ENCODE data around the gene PDIA5. TPM values are rescaled to one million over a fixed set of nuclear protein-coding genes. Genes with fewer than 3 reads are reported as not detected.

The PDIA5 gene
- total RNA-seq: 23.4 and 24.9 TPM in 2 replicates

- intact Hi-C loops (cut with micrococcal nuclease): loop anchor here (2.0 to 5.0 kb wide), 2 partner anchors 134 to 515 kb away; partner anchors contain the start of gene SEC22A
These were observed at the start of gene PDIA5 for GRCh38 chr3:123066896-123067688. TSS of gene PDIA5 (plus strand) at chr3:123067025. CDS start at chr3:123067165, 140 bp downstream.

GRCh38 chr3:123018683-123019082, 48.1 kb upstream of the PDIA5 start:
- intact Hi-C loops (cut with micrococcal nuclease): no loop called here

DNA sequence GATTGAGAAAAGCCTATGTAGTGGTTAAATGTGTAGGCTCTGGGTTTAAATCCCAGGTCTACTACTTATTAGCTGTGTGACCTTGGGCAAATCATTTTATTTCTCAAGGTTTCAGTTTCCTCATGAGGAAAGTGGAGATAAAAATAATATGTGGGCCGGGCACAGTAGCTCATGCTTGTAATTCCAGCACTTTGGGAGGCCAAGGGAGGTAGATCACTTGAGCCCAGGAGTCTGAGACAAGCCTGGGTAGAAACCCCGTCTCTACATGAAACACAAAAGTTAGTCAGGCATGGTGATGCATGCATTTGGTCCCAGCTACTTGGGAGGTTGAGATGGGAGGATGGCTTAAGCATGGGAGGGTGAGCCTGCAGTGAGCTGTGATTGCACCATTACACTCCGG, 47.7 kb upstream of the PDIA5 start:
- intact Hi-C loops (cut with micrococcal nuclease): no loop called here

GRCh38 chr3:123019591-123019990, 47.2 kb upstream of the PDIA5 start:
- intact Hi-C loops (cut with micrococcal nuclease): no loop called here

DNA sequence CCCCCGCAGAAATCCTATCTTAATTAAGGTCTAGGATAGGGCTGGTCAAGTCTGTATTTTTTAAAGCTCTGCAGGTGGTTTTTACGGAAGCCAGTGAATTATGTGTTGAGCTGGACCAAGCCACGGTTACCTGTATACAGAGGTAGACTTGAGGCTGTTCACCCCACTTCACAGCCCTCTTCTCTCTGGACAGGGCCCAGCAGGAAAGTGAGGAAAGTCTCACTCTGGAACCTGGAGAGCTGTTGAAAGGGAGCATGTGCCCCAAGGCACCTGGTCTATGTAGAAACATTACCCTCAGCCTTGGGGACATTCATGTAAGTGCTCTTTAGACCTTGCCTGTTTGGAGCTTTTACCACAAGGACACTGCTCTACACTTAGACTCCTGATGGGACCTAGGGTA, 46.1 kb upstream of the PDIA5 start:
- intact Hi-C loops (cut with micrococcal nuclease): no loop called here

DNA sequence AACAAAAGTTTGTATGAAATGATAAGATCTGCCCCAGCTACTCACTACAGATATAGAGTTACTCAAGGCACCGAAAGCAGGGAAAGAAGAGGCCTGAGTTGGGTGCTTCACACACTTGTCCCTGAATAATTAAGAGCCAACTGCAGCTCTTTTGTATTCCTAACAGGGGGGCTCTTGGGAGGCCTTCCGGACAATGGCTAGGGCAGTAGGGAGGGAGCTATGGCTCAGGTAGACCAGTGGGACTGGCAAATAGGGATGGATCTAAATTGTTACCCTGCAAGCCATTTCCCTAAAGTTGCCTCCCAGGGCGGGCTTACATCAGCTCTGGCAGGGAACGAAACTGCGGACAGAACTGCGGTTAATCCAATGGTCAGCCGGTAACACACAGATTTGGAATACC, 45.4 kb upstream of the PDIA5 start:
- intact Hi-C loops (cut with micrococcal nuclease): no loop called here

DNA sequence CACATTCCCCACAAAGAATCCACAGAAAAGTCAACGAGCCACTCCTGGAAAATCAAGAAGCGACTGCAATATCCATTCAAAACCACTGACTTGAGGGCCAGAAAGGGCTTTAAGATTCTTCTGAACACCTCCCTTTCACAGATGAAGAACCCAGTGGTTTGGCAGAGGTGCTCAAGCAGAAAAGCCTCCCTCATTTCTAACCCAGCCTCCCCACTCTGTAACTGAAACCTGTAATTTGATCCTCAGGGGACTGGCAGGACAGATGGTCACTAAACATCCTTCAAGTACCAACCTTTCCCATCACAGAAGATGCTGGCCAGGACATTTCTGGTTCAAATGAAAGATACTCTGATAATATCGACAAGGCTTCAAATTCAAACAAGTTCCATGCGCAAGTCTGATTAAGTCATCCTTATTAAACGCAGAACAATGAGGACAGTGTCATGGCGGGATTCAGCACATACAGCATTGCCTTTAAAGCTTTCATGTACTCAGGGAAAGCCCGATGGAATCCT, 44.8 kb upstream of the PDIA5 start:
- intact Hi-C loops (cut with micrococcal nuclease): no loop called here

DNA sequence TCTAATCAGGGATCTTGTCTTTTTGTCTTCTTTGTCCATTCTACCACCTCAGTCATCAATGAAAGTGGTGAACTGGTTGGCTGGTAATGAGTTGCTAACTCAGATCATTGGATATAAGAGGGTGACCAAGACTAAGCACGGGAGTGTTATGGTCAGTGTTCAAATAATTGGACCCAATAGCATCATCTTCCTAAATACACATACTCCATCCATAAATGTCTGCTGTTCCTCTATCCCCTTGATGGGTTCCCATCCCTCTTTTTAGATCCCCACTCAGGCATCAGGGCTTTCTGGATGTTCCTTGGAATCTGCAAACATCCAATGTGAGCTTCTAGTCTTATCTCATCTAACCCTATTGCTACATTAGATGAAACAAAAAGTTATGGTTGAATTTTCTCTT, 42.8 kb upstream of the PDIA5 start:
- intact Hi-C loops (cut with micrococcal nuclease): no loop called here

- intact Hi-C loops (cut with micrococcal nuclease): loop anchor here (5.0 kb wide), 1 partner anchor 231 kb away; no protein-coding TSS in a partner anchor
These were observed 40.9 kb upstream of the PDIA5 start for GRCh38 chr3:123025642-123026521.

DNA sequence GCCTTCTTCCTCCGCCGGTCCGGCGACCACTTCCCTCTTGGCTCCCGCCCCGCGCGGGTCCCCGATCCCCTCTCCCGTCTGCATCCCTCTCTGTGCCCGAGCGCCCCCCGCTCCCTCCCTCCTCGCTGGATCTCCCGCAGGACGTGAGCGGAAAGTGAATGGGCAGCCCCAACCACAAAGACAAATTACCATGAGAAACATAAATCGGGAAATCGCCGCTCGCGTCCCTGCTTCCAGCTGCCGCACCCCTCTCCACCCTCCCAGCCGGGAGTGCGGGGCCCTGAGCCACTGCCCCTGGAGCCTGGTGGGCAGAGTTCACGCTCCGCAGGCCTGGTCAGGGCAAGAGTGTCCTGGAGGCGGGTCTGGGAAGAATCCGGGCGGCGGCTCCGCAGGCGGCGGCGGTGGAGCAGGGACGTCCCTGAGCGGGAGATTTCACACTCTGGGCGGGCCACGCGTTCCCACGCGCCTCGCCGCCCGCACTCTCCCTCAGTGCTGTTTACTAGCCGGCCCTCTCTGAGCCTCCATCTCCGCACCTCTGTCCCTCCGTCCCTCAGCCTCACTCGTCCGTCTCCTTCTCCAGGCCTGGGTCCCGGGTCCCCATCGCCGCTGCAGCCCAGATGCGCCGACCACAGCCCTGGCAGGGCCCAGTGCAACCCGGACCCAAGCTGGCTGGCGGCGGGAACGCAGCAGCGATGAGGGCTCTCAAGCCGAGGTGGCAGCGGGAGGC, 40.1 kb upstream of the PDIA5 start:
- intact Hi-C loops (cut with micrococcal nuclease): loop anchor here (5.0 kb wide), 1 partner anchor 231 kb away; no protein-coding TSS in a partner anchor

DNA sequence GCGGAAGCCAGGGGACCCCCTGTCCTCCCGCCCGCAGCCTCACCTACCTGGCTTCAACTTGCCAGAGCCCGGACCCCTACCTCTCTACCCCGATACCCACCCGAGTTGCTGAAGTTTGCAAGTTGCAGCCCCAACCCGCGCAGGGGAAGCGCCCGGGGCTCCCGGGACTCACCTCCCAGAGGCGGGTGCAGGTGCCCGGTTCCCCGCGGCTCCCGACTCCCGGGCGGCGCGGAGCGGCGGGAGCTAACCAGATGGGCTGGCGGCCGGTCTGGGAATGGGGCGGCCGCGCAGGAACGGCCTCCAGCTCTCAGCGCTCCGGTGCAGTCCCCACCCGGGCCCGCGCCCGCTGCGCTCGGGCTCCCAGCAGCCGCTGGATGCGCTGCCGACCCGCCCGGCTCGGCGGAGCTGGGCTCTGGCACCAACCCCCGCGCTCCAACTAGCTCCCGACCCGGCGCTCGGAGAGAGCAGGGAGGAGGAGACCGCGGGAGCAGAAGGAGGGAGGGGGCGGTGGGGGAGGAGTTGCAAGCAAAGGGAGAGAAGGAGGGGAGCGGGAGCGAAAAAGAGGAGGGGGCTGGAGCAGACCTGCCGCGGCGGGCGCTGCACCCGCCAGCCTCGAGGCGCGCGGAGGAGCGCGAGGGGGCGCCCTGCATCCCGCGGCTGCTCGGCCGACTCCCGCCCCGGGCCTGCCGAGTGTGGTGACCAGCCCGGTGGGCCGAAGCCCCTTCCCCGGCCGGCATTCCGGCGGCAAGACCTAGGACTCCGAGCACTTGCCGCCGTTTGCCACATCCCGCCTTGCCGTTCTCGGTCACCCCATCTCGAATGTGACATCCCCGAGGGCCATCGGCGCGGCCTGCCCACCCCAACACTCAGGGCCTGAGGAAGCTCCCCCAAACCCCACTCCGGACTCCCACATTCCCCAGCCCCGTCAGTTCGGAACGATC, 39.3 kb upstream of the PDIA5 start, which contains the start of gene SEMA5B:
Gene SEMA5B, minus strand, starts transcription at position 472 of the 941 bp plus-strand sequence. CDS start 66,500 bp downstream, outside the sequence.
- intact Hi-C loops (cut with micrococcal nuclease): loop anchor here (1.0 to 5.0 kb wide), 7 partner anchors 37 to 1481 kb away; no protein-coding TSS in a partner anchor

- intact Hi-C loops (cut with micrococcal nuclease): loop anchor here (1.0 to 5.0 kb wide), 7 partner anchors 36 to 1482 kb away; no protein-coding TSS in a partner anchor
These were observed 38.5 kb upstream of the PDIA5 start for GRCh38 chr3:123028233-123028828.

DNA sequence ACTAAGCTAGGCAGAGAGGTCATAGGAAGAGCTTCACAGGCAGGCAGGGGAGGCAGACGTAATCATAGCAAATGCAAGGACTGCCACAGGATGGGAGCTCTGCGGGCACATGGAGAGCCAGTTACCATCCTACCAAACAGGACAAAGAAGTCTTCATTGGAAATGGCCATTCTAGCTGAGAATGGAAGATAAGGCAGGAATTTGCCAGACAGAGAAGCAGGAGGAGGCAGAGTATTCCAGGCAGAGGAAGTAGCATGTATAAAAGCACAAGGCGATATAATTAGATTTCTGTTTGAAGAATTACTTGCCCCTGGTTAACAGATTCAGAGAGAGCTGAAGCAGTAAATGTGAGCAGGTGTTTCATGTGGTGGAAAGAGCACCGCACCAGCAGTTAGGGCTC, 35.8 kb upstream of the PDIA5 start:
- intact Hi-C loops (cut with micrococcal nuclease): no loop called here

GRCh38 chr3:123032057-123032456, 34.8 kb upstream of the PDIA5 start:
- intact Hi-C loops (cut with micrococcal nuclease): no loop called here

DNA sequence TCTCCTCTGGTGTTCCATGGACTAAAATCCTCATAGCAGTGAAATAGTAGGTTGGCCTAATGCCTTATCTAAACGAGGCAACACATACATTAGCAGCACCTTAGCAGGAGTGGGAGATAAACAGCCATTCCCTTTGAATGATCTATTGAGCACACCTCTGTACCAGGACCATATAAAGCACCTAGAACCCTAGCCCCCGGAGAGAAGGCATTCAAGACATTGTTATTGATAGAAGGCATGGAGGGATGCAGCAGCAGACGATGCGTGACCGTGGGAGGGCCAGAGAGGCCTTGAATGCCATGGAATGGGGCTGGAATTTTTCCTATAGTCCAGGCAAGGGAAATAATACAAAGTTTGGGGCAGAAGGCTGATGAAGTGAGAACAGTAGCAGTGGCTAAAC, 32.7 kb upstream of the PDIA5 start:
- intact Hi-C loops (cut with micrococcal nuclease): no loop called here

- intact Hi-C loops (cut with micrococcal nuclease): no loop called here
These were observed 31.8 kb upstream of the PDIA5 start for GRCh38 chr3:123034996-123035395.

DNA sequence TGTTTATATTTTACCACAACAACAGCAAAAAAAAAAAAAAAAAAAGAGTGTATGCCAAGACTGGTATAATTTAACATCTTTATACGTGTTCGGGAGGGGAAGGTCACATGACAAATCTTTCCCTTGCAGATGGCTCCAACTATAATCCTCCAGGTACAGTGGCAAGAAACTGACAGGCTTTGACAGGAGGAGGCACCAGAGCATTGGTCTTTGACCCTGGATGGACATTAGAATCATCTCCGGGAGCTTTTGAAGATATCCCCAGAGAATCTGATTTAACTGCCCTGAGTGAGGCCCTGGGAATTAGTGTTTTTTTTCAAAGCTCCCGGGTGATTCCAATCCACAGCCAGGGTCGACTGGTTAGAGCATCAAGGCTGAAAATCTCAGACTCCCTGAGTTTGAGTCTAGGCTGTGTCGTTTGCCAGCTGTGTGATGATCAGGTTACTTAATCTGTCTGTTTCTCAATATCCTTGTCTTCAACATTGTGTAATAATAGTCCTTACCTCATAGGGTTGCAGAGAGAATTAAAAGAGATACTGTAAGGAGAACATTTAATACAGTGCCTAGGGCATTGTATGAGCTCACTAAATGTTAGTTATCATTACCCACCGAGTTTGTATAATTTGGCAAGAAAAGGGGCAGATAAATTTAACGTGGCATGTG, 30.3 kb upstream of the PDIA5 start:
- intact Hi-C loops (cut with micrococcal nuclease): no loop called here

- intact Hi-C loops (cut with micrococcal nuclease): no loop called here
These were observed 29.8 kb upstream of the PDIA5 start for GRCh38 chr3:123037015-123037375.

GRCh38 chr3:123038751-123039150, 28.1 kb upstream of the PDIA5 start:
- intact Hi-C loops (cut with micrococcal nuclease): no loop called here

All from T-helper 1 cell treated with Interleukin-12 subunit alpha and Interleukin-12 subunit beta and Interleukin-4 antibody, amounts not matched to agents 30 ng/mL and 1 ng/mL, for 36 hours (primary cell).